ENCODE results near the gene GABRG3. TPM values are rescaled to one million over a fixed set of nuclear protein-coding genes. Genes with fewer than 3 reads are reported as not detected.

GABRG3 gene
- total RNA-seq, 1 experiment from 2014 or later = 3.4 TPM

DNA sequence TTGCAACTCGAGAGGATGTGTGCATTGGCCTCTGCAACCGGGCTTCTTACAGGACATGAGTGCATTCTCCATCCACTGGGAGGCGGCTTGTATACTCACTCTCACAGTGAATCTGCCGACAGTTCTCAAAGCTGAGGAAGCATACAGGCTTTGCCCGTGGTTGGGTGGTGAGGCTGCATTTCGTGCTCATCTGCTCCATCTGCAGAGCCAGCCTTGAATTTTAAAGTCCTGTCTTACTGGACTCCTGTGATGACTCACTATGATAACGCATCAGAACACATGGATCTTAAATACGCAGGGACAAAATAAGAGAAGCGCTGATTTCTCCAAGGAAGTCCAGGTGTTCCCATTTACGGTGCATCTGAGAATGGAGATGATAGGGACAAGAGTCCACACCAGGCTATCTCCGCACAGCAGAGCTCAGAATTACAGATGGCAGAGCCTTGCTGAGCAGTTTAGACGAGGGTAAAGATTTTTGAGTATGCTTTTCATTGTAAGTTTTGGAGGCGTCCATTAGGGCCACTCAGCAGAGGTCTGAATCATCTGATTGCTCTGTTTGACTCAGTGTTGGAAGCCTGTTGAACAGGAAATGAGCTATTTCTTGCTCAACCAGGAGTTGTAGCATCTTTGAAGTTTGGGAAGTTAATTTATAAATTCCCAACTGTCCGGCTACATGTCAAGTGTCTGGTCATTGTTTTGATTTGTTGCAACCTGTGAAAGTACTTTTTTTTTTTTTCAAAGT, 87.1 kb downstream of the GABRG3 start:
- in situ Hi-C loops (cut with HindIII; ENCODE audit: low sequenced_read_pairs) = no loop called here
- no peak for DNase-seq (ENCODE audit: low spot score)

DNA sequence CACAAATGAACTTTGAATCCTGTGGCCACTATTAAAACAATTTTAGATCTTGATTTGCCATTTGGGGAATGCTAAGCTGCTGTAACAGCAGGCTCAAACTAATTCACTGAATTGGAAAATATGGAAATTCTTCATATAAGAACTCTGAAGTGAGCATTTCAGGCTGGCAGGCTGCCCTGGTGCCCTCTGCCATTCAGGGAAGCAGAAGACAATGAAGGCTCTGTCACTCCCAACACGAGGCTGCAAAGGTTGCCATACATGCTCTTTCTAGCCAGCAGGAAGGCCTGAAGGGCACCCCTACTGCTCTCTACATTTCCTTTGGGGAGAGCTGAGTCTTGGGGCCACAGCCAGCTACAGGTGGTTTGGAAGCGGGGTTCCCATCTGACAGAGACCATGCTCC, 88.0 kb downstream of the GABRG3 start:
- in situ Hi-C loops (cut with HindIII; ENCODE audit: low sequenced_read_pairs) = no loop called here
- DNase-seq (ENCODE audit: low spot score) = no peak

DNA sequence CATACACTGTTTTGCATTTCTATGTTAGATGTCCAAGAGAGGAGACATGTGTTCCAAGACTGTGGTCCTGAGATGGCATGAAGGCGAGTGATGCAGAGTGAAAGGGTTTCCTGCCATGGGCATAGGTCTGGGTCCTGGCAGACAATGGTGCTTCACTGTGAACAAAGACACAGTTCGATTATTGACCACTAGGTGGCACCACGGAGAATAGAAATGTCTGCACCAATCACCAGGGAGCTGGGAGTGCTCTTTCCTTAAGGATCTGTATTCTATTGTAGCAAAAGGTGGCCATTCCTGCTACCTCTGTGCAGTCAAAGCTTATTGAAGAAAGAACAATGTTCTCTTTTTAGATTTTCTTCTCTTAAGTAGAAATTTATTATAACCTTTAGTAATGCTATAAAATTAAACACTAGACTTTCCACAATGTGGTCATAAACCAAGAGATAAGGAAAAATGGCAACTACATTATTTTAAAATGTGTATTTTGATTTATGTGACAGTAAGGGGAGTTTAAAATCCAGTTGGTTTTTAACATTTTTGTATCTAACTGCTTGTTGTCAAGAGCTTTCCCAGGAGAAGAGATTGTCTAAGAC, 88.7 kb downstream of the GABRG3 start:
- in situ Hi-C loops (cut with HindIII; ENCODE audit: low sequenced_read_pairs) = no loop called here
- DNase-seq (ENCODE audit: low spot score) = peak; percentile 40

DNA sequence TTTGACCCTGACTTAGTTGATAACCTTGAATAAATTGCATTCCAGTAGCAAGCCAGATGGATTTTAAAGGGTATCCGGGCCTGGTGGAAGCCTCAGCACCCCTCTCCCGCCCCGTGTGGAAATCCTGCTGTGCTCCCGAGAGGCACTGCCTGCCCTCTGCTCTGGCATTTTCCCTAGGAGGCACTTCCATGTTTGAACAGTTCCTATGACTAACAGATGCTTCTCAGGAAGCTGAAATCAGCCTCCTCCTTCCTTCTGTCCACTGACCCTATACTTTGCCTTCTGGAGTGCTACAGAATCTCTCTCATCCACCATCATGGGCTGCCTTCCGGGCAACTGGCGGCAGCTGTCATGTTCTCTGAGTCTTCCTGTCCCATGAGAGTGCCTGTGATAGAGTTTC, 90.8 kb downstream of the GABRG3 start:
- no peak for DNase-seq (ENCODE audit: low spot score)
- in situ Hi-C loops (cut with HindIII; ENCODE audit: low sequenced_read_pairs) = no loop called here

DNA sequence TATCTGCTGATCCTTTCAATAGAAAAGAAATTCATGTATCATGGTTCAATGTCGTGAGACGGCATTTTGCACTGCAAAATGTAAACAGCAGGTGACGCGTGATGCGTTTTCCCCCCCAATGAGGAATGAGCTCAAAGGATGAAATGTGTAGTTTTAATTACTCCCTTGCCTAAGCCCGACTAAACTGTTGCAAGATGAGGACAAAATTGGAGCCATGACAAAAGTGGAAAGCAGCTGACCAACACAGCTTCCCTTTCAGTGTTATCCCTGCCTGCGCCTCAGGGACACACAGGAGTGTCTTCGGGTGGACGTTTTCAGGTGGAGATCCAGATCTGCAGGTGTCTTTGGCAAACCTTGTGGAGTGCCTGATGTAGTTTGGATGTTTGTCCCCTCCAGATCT, 92.0 kb downstream of the GABRG3 start:
- no peak for DNase-seq (ENCODE audit: low spot score)
- in situ Hi-C loops (cut with HindIII; ENCODE audit: low sequenced_read_pairs) = no loop called here

DNA sequence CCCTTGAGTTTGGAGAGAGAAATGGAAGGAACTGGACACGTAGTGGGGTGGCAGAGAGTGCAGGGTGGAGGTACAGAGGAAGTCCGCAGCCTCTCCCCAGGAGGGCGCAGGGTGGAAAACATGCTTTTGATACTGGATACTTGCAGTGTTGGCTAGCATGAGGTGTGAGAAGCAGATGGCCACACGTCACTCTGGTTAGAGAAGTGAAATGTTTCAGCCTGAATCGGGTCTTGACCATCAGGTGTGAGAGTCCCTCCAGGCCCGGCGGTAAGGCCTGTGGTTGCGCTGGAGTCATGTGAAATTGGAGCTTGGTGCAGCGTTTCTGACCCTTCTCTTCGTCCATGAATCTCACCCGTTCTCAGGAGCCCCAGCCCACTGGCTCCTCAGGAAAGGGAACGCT, 93.1 kb downstream of the GABRG3 start:
- no peak for DNase-seq (ENCODE audit: low spot score)
- in situ Hi-C loops (cut with HindIII; ENCODE audit: low sequenced_read_pairs) = no loop called here

DNA sequence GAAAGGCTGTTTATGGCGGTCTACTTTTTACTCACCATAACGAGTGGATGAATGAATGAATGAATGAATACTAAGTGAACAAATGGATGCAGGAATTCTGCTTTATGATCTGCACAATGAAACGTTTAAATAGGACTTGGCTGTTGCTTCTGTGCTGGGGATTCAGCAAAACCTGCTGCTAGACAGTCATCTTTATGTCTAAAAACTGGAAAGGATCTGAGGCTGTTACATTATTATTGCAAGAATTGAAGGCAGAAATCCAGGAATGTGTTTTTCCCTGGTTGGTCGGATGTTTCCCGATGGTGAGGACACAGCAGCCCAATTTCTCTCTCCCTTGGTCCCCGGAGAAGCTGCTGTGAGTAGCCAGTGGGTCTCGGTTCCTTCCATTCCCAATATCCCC, 94.2 kb downstream of the GABRG3 start:
- in situ Hi-C loops (cut with HindIII; ENCODE audit: low sequenced_read_pairs) = no loop called here
- DNase-seq (ENCODE audit: low spot score) = no peak

DNA sequence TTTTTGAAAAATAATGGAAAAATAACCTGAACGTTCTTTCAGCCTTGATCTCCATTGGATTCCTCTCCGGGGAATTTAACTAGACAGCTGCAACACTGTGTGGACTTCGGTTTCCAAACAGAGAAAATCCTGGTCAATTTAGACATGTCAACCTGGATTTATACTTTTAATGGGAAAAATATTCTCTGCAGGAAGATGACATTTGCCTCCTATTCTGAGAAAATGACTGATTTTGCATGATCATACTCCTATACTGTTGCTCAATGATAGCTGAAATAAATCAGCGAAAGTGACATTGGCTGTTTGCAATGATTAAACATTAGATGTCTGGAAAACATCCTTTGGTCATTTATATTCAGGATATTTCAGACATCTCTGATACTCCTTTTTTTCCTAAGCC, 94.8 kb downstream of the GABRG3 start:
- in situ Hi-C loops (cut with HindIII; ENCODE audit: low sequenced_read_pairs) = no loop called here
- DNase-seq (ENCODE audit: low spot score) = no peak

DNA sequence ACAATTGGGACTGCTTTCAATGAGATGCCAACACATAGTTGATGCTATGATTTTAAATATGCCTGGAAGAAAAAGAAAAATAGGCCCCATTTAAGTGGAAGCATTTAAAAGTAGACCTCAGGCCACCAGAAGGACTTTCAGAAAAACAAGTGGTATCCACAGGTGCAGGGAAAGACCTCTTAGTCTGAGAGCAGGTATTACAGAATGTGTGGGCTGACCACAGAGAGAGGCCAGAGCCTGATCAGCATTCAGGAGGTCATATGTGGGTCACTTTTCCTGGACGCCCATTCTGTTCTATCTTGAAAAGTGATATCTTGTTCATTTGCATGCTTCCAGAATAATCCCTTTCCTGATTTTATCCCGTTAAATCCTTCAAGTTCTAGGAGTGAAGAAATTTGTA, 95.5 kb downstream of the GABRG3 start:
- no peak for DNase-seq (ENCODE audit: low spot score)
- in situ Hi-C loops (cut with HindIII; ENCODE audit: low sequenced_read_pairs) = no loop called here

DNA sequence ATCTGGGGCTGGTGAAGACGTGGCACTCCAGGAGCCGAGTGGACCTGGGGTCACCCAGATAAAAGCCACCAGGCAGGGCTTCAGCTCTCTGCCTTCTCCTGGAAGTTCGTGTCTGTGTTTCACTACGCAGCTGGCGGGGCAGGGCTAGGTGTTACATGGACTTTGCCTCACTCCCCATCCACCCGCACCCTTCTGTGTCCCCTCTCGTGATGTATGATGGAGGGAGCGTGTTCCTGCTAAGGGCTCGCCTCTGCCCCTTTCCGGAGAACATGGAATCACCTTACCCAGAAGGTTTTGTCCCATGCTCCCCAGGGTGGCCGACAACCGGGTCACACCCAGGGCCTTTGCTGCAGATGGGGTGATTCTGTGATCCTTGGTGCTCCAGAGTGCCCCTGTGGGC, 96.2 kb downstream of the GABRG3 start:
- no peak for DNase-seq (ENCODE audit: low spot score)
- in situ Hi-C loops (cut with HindIII; ENCODE audit: low sequenced_read_pairs) = no loop called here

DNA sequence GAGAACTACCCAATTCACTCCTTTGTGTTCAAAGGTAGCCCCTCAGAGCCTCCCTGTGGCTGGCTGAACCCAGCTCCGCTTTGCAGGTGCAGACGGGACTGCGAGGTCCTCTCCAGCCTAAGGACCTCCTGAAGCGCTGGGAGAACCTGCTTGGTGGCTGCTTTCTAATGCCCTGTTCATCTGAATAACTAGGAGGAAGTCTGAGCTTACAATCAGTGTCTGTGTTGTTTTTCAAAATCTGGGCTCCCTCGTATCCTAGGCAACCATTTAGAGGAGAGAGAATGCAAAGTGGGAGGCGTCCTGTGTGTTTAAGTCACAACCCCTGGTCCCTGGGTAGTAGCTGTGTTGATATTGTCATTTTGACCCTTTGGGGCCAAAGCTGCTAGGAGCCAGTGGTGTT, 99.9 kb downstream of the GABRG3 start:
- in situ Hi-C loops (cut with HindIII; ENCODE audit: low sequenced_read_pairs) = no loop called here
- DNase-seq (ENCODE audit: low spot score) = no peak

DNA sequence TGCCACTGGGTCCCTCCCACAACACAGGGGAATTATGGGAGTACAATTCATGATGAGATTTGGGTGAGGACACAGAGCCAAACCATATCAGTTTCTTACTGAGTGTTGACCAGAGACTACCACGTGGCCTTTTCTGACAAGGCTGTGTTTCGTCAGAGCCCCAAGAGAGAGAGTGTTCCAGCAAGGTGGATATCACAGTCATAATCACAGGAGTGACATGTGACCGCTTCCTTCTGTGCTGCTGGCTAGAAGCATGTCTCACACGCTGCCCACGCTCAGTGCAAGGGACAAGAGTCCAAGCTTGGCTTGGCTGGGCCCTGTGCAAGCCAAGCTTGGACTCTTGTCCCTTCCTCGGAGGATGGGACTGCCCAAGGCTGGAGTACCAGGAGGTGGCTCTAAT, 103.2 kb downstream of the GABRG3 start:
- no peak for DNase-seq (ENCODE audit: low spot score)
- in situ Hi-C loops (cut with HindIII; ENCODE audit: low sequenced_read_pairs) = no loop called here

DNA sequence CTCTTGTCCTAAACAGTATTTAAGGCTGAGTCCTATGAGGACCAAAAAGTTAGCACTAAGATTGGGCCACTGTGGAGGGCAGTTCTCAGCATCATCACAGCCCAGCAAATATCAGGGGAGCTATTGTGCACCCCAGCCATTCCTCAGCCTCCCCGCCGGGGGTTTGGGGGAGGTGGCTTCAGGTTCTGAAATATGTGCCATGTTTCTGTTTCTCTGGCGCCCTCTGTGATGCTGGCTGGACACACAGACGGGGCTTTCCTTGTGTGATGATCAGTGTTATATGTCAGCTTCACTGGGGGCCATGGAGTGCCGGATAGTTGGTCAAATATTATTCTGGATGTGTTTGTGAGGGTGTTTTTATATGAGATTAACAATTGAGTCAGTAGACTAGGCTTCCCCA, 106.8 kb downstream of the GABRG3 start:
- DNase-seq (ENCODE audit: low spot score) = no peak
- in situ Hi-C loops (cut with HindIII; ENCODE audit: low sequenced_read_pairs) = no loop called here

DNA sequence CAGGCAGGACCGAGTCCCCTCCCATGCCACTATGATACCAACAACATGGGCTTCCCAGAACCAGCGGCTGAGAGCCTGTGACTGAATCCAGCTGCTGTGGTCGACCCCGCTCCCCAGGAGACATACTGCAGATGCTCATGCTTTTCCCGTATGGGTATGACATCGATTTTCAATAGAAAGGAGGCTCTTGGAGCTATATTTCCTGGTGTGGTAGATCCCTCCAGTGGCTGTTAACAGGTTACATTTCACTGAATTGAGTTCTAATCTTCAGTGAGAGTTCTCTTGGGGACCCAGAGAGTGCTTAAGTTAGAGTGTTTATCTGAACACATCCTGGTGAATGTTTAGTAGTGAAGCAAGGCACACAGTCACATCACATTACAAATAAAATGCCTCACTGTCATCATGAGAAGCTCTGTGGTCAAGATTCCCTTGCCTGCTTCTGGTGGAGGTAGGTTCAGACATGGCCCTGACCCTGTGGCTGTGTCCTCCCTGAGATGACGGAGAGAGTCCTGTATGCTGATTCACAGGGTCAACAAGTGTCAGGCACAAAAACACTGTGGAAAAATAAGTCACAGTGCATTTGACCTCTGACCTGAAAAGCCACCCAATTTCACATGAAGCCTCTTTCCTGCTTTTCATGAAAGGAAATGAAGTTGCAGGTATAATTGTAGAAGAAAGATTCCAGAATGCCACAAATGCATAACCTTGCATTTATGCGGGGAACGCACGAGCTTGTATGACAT, 110.9 kb downstream of the GABRG3 start:
- no peak for DNase-seq (ENCODE audit: low spot score)
- in situ Hi-C loops (cut with HindIII; ENCODE audit: low sequenced_read_pairs) = no loop called here

DNA sequence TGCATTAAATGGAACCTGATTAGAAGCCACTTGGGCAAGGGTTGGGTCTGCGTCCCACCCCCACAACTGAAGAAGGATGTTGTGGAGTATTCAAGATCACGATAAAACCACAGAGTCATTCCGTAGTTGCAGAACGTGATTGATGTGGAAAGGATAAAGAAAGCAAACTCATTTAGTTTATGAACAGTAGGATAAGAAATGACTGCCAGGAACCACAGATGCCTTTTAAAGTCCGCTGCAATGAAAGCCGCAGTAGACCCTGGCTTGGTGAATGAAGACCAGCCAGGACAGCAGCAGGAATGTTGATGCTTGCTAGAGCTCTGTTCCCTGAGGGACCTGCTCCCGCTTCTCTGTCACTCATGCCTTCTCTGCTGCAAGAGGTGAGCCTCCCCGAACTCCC, 111.5 kb downstream of the GABRG3 start:
- in situ Hi-C loops (cut with HindIII; ENCODE audit: low sequenced_read_pairs) = no loop called here
- DNase-seq (ENCODE audit: low spot score) = no peak

DNA sequence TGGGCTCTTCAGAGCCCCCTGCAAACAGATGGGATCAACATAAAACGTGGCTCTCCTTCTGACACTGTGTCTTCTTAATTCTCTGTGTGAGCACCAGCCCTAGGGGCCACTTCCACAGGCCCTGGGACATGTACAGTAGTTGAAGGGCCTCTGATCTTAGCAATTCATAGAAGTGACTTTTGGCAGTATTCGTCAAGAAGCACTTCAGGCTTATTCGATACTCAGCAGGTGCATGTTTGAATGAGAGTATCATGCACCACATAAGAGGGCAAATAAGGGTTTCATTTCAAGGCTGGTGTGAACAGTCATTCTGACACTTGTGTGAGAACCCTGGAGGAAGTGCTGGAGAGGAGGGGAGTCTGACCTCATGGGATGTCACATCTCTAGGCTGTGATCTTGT, 113.9 kb downstream of the GABRG3 start:
- in situ Hi-C loops (cut with HindIII; ENCODE audit: low sequenced_read_pairs) = no loop called here
- no peak for DNase-seq (ENCODE audit: low spot score)

DNA sequence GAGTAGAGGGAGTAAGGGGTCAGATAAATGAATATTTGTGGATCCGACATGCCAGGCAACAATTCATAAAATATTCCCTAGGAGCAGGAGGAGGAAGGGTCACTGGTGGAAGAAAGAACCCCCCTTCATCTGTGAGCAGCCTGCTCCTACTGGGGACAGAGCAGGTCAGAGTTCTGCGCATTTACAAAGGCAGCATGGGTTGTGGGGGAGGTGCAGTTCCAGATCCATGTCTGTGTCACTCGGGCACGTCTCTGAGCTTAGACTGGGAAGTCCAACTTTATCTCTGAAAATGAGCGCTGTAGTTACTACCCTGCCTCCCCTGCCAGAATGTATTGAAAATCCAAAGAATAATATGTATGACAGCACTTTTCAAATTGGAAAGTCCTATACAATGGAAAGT, 115.2 kb downstream of the GABRG3 start:
- in situ Hi-C loops (cut with HindIII; ENCODE audit: low sequenced_read_pairs) = no loop called here
- no peak for DNase-seq (ENCODE audit: low spot score)

DNA sequence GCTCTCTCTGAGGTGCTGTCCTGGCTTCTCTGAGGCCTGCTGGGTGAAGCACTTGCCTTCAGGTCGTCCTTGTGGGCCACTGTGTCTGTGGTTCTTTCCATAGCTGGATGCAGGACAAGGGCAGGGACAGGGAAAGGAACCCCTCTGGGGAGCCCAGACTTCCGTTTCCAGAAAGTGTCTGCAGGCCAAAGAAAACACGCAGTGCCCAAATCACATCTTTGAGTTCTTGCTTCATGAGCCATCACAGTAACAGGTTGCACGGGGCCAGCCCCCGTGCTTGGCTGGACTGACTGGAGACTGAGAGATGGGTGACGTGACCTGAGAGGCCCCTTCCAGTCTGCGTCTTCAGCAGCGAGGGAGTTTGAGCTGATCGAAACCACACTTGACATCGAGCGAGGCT, 115.8 kb downstream of the GABRG3 start:
- in situ Hi-C loops (cut with HindIII; ENCODE audit: low sequenced_read_pairs) = no loop called here
- DNase-seq (ENCODE audit: low spot score) = no peak

DNA sequence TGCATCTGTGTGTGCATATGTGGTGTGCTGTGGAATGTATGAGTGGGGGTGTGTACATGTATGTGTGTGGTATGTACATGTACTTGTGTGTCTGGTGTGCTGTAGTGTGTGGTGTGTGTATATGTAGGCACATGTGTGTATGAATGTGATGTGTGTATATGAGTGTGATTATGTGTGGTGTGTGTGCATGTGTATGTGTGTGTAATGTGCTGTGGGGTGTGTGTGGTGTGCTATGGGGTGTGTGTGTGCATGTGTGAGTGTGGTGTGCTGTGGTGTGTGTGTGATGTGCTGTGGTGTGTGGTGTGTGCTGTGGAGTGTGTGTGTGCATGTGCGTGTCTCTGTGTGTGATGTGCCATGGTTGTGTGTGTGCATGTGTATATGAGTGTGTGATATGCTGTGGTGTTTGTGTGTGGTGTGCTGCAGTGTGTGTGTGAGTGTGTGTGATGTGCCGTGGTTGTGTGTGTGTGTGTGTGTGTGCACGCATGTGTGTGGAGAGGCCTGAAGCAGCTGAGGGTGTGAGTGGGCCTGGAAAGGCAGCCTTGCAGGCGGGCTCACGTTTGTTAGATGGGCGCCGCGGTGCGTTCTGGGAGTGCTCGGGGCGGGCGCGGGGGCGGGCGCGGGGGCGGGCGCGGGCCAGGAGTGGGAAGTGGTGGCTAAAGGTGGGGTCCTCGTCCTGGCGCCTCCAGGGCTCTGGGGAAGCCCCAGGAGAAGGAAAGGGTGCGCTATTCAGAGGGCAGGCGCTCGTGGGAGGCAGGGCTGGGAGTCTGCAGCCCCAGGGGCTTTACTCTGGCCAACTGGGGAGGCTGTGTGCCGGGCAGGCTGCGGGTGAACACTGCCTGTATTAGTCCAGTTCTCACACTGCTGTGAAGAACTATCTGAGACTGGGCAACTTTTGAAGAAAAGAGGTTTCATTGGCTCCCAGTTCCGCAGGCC, 116.9 kb downstream of the GABRG3 start:
- DNase-seq (ENCODE audit: low spot score) = no peak
- in situ Hi-C loops (cut with HindIII; ENCODE audit: low sequenced_read_pairs) = no loop called here
